HG03196 (cell line): ENCODE results near the gene EGFLAM.

Experiments used
- ATAC-seq: cut with Tn5 transposase; IDR thresholded peaks from one replicate; pipeline ENCODE4 v1.9.1; 2021; ENCODE audit not compliant: unreplicated experiment

EGFLAM gene

DNA sequence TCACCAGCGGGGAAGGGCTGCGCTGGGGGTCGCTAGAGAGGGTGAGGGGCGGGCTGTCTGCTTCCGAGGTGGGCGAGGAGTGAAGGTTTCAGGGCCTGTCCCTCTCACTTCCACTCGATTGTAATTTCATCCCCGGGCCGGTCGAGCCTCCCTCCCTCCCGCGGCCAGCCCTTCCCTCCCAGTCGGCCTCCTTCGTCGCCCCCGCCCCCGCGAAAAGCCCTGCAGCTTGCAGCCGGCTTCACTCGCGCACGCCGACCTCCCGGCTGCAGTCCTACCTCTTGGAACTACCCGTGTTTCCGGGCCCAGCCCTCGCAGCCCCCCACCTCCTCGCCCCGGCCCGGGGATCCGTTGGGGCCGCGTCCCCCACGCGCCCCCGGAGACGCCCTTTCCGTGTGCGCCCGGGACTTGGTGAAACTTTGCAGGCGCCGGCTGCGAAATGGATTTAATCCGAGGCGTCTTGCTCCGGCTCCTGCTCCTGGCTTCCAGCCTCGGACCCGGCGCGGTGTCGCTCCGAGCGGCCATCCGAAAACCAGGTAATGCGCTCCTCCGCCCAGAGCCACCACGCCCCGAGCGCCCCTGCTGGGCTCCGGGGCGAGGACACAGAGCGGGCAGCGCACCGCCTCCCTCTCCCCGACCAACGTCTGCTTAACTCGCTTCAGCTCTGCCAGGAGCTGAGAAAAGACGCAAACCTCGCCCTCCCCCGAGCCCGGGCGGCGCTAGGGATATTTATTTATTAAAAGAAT lies at the start of gene EGFLAM:
TSS of gene EGFLAM (plus strand) at position 241 of the 743 bp plus-strand sequence. CDS start at position 437, 196 bp downstream.
- ATAC-seq, result no peak

DNA sequence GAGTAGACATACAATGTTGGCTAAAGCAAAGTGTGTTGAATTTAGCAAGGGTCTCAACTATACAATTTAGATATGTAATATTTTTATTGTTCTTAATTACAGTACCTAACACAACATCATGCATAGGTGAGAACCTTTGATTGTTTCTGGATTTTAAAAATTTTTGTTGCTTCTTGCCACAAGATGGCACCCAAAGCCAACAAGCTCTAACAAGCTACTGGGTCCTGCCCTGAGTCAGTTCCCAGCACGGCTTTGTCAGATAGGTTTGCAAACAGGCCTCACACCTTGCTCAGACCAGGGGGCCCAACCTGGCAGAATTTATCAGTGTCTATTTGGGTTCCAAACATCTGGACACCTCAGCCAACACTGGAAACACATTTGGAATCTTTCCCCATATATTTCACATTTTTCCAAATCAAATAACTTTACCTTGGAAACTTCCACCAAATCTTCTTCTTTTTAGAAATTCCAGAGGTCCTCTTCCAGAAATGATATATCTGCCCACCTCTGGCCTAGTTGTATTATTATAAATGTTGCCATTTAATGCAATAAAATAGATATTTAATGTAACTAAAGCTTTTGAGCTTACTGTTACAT lies 49.5 kb upstream of the EGFLAM start:
- ATAC-seq, result no peak

DNA sequence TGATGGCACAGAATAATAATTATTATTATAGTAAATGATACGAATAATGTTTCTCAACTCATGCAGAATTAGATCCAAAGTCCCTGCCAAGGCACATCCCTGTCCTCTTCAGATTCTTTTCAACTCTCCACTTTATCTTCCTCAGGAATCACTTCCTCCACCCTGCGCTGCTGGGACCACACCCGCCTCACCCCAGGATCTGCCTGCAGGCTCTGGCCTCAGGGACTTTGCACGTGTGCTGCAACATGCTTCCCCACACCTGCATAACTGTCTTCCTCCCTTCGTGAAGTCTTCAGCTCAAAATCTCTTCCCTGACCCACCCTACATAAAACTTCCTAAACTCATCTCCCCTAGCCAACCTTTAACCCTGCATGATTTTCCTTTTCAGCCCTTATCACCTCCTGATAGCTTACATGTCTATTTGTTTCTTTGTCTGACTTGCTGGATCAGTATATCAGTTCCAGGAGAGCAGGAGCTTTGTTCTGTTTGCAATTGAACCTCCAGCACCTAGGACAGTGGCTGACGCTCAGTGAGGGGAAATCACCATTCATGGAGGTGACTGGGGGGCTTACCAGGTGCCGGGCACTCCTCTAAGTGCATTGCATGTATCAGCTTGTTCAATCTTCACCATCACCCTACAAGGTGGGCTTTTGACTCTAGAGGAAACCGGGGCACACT lies 47.5 kb upstream of the EGFLAM start:
- no peak for ATAC-seq

DNA sequence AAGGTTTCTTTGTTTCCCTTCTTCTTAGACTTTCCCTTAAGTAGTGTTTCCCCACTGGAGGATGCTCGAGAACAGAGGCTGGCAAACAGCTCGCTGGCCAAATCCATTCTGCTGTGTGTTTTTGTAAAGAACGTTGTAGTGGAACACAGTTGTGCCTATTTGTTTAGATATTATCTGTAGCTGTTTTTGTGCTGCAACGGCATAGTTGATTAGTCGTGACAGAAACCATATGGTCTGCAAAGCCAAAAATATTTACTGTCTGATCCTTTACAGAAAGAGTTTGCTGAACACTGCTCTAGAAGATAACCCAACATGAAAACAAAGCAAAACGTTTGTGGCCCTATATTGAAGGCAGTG lies 47.0 kb upstream of the EGFLAM start:
- no peak for ATAC-seq

DNA sequence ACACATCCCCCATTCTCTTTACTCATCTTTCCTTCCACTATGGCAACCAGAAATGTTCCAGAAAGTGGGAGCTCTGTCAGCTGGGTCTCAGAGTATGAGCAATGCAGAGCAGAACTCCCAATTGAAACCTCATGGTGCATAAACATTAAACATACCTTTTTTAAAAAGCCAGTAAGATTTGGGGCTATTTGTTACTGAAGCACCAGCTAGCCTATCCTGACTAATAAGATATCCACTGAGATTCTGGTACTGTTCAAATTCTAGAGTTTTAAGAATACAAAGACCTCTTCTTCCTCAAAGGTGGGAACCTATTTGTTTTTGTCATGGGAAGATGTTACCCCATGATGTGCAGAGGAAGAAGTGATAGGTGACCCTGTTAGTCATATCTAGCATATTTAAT lies 46.1 kb upstream of the EGFLAM start:
- ATAC-seq, result no peak

DNA sequence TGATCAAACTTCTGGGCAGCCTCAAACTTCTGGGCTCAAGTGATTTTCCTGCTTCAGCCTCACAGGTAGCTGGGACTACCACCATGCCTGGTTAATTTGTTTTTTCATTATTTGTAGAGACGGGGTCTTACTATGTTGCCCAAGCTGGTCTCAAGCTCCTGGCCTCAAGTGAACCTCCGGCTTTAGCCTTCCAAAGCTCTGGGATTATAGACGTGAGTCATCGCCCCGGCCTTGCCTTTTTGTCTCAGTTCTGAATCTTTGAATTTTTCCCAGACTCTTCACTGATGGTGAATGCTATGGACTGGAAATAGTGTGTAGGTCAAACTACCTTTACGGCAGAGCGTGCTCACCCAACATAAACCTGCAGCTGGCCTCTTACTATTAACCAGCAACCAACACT lies 32.3 kb upstream of the EGFLAM start:
- no peak for ATAC-seq

DNA sequence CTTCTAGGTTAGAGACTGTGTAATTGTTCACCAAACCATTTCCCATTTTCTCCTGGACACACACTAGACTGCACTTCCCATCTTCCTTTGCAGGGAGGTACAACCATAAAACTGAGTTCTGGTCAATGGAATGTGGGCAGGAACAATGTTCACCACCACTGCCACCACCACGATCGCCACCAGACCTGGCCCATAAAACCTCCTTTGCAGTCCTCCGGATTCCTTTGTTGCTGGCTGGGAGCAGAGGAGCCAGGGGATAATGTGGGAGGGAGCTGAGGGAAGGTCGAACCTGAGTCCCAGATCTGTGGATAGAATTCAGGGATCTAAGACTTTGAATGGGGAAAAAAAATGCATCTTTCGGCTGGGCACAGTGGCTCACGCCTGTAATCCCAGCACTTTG lies 29.4 kb upstream of the EGFLAM start:
- no peak for ATAC-seq

DNA sequence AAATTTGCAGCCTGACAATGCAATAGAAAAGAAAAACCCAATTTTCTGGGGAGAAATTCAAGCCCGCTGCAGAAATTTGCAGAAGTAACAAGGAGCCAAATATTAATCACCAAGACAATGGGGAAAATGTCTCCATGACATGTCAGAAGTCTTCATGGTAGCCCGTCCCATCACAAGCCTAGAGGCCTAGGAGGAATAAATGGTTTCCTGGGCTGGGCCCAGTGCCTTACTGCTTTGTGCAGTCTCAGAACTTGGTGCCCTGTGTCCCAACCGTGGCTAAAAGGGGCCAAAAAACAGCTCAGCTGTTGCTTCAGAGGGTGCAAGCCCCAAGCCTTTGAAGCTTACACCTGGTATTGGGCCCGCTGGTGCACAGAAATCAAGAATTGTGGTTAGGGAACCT lies 23.6 kb upstream of the EGFLAM start:
- ATAC-seq, result no peak

DNA sequence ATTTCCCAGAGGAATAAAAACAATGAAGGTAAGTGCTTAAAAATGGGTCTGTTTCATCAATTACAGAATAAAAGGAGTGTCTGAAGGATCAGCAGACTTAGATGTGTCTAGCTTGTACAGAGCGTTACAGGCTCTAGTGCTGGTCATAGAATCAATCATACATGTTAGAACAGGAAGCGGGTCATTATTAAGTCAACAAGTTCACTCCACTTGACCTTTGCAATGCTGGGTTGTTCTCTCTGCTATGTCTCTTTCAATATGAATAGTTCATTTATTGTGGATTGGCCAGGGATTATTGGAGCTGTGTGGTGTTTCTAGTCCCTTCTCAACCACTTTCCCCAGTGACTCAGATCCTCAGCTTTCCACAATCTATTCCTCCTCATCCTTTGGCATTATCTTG lies 20.7 kb upstream of the EGFLAM start:
- no peak for ATAC-seq

DNA sequence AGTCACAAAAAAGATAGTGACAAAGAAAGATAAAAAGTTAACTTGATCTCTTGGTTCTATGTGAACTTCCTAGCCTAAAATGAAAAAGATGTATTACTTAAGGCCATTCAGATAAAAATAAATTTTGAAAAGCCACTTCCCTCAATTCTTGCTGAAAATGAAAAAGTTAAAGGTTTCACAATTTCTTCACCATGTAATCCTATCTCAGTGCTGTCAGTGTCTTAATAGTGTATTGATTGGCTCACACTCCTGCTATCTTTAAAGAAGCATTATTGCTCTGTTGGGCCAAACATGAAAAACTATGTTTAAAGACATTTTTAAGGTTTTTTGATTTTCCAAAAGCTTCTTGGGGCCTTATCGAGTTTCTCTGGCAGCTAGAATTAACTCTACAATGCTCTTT lies 18.1 kb upstream of the EGFLAM start:
- no peak for ATAC-seq

DNA sequence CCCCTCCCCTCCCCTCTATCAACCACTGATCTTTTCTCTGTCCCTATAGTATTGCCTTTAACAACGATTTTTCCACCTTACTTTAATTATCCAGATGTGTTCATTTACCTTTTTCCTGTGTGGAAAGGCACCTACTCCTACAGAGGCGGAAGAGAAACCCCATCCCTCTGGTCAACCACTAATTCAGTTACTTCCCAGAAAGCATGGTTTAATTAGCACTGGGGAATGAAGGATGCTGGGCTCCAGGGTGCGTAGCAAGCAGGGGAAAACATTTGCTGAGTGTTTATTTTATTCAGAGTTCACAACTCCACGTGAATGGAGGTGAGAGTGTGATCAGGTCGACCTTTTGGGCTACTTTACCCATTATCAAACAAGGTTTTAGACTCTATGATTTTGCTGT lies 16.7 kb upstream of the EGFLAM start:
- ATAC-seq, result no peak

DNA sequence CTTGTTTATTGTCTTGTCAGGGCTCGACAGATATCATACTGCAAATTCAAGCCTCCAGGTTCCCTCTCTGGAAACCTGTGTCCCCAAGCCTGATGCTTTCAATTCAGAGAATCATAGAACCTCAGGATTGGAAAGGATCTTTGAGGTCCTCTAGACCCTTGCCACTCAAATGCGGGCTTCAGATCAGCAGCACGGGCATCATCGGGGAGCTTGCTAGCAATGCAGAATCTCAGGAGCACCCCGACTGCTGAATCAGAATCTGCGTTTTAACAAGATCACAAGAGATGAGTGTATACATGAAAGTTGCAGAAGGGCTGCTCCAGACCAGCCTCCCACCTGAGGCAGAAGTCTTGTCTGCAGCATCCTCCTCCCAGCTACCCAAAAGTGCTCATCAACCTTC lies 13.1 kb upstream of the EGFLAM start:
- ATAC-seq, result no peak

DNA sequence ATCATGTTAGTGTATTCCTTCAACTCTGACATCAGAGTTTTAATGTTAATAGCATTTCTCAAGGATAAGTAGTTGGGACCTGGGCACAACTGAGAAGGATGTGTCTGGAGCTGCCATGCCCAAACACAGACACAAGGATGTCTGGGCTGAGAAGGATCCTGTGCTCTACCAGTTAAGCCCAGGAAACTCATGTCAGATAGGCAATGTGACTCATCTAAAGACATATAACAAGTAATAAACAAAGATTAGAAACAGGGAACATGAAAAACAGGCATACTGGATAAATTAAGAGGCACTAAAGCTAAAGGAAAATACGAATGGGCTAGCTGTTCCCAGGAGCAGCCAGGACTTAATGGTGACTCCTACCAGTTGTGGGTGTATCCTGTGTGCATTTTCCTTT lies 9.1 kb upstream of the EGFLAM start:
- ATAC-seq, result no peak

DNA sequence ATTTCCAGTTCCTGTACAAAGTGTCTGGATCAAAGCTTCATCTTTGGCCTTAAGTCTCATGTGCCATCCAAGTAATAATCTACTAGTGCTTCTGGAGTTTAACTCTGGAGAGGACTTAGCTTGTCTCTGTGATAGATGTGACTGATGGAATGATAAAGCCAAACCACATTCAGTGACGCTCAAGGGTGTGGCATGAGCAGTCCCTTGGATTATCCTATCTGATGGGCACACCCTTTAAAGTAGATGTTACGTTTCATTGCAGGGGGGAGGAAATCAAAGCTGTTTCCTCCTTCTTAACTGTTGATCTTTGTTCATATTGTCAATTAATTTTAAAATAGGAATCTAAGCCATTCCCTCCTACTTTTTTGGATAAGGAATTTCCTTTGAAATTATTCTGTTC lies 8.5 kb upstream of the EGFLAM start:
- ATAC-seq, result no peak

DNA sequence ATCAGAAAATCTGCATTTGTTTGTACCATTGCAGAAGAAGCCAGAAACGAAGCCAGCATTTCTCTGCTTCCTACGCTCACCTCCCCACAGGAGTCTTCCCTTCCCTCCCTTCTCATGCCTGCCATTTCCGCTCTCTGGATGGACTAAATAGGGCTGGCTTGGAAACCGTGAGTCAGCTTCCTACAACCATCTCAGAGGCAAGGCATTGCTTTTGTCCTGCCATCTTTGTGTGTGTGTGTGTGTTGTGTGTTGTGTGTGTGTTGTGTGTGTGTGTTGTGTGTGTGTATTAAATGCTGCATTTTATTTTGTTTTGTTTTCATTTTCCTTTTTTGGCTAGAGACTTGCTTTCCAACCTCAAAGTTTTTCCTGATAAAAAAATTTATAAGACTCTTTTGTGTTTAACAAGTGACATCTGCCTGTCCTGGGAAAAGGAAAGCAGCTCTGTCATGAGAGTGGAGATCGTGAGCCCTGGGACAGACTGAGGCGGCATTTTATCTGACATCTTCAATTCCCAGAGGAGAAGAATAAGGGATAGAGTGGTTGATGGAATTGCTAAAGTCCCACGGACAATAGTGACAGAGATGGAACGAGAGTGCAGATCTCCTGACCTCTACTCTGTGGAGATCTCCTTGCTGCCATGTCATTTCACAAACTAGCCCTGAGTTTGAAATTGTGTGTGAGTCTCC lies 7.5 kb upstream of the EGFLAM start:
- no peak for ATAC-seq

DNA sequence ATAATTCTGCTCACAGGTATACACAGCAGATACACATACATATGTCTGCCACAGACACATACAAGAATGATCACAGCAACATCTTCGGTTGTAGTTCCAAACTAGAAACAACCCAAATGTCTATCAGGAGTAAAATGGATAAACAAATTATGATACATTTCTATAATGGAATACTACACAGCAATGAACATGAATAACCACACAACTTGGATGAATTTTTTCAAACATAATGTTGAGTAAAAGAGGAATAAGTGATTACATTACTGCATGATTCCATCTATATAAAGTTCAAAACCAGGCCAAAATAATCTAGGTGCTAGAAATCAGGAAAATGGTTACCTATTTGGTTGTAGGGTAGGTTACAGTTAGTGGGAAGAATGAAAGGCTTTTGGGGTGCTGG lies 4.6 kb upstream of the EGFLAM start:
- no peak for ATAC-seq

DNA sequence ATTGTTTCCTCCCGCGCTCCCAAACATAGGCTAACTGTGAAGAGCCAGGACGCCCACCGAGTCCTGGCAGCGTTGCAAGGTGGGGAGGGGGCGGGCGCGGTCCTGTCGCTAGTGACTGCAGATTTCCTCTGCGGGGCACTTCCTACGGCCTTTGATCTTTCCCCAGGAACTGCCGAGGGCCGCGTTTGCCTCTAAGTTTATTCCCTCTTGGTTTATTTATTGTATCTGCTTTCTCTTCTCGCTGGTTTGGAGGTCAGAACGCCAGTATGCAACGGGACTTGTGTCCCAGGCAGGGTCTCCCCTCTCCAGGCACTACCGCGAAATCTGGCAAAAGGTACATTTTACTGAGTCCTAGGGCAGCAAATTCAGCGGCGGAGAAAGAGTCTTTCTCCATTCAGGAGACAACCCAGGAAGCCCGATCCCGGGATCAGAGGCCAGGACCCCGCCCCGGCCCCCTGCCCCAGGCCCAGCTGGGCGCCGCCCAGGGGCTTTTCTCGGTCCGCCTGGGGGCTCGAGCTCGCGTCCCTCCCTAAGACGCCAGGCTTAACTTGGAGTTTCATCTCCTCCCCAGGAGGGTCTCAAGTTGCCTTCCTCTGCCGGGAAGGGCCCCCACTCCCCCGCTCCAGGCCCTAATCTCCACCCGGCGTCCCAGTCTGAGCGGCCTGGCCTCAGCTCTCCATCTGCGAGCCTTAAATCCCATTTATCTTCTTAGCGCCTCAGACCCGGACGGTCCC lies 884 bp upstream of the EGFLAM start:
- ATAC-seq, result no peak

DNA sequence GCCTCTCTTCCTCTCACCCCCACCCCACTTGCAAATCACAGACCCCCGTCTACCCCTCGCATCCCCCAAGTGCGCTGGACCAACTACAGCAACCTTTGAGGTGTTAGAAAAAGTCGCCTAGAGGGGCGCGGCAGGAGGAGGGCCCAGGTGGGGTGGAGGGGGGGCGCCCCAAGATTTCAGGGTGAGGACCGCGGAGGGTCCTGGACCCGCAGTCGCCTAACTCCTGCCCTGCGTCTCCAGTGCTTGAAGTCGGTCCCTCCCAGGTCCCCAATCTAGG lies 379 bp upstream of the EGFLAM start:
- ATAC-seq, result no peak

DNA sequence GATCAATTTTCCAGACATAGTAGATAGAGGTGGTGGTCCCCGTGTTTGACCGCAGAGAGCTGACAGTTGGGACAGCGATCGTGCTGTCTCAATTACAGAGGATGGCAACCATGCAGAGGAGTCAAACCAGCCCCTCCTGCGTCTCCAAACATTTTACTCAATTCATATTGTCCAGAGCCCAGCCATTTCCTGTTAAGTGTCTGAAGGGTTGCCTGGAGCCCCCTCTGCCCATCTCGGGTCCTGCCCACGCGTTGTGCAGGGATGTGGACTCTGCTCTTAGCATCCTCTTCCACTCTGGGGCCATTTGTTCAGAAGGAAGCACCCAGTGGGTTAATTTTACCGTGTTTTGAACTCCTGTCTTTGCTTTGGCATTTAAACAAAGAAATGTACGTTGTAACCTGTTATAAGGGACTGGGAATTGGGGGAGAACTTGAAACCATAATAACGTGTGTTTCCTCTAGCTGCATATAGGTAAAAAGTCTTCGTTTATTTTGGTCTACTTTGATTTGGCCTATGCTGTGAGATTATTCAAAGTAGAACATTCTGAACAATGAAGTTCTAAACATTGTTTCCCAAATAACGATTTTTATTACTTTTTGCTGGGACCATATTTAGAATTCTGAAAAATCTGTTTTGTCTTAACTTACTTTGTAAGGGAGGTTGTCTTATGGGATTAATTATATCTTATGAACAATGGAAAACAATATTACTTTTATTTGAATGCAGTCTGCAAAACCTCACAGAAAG lies 876 bp downstream of the EGFLAM start:
- ATAC-seq, result no peak

DNA sequence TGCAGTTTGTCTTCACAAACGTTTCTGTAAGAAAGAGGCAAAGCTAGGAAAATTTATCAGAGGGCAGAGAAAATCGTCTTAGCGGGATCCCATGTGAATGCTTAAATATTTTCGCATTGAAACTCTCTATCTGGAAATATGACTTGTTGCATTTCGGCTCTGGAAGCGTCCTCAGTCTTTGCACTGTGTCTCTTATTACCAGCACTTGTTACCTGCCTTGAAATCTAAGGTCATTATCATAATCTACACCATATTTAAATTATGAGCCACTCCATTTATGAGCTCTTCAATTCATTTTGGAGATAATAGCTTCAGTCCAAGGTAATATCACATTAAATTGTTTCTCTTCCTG lies 1.4 kb downstream of the EGFLAM start:
- ATAC-seq, result no peak

DNA sequence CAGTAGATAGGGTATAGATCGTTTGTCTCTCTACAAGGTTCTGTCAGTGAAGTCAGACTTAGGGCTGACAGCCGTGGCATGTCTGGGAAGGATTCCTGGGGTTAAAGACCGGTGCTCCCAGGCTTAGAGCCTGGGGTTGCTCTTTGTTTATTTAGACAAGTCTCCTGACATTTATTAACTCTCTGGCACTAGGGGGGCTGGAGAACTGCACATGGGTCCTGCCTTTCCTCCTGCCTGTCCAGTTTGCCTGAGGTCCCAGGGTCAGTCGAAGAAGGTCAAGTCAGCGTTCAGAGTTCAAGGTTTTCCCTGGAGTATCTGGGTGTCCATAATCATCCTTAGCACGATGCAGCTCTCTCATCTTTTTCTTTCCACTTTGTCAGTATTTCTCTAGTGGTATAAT lies 5.6 kb downstream of the EGFLAM start:
- no peak for ATAC-seq
